ENCODE measurements around the gene HAPLN2. TPM values are rescaled to one million over a fixed set of nuclear protein-coding genes. Genes with fewer than 3 reads are reported as not detected.

HAPLN2 gene
- total and polyA plus RNA-seq, 12 donors: 0.24 to 6.3 (median 0.81) TPM; not detected in 1

DNA sequence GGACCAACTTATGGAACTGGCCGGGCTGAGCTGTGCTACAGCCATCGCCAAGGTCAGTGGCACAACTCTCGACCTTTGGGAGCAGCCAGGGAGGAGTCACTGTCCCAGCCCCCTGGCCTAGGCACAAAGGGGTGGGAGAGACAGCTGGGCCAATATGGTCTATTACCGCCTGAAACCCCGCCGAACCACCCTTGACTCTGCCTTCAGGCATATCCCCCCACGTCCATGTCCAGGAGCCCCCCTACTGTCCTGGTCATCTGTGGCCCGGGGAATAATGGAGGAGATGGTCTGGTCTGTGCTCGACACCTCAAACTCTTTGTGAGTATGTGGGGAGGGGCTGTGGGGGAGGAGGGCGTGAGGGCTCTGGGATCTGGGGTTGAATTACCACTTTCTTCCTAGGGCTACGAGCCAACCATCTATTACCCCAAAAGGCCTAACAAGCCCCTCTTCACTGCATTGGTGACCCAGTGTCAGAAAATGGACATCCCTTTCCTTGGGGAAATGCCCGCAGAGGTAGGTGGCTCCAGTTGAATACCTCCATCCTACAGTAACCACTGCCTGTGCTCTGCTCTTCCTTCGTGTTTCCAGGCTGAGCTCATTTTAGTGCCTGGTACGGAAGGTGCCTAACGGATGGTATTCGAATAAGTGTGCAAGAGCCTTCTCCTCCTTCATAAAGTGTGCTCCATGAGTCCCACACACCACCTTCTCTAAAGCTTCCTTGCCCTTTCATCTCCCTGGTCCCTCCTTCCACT is 26.9 kb upstream of the HAPLN2 start:
- H3K36me3 ChIP-seq: peaks cover 0 to 49% (median 19%) of the 10 kb centered on the region in 9 donors
- intact Hi-C loops (cut with DNase I): loop anchor here in 5 of 10 donors (5.0 to 10.0 kb wide), 5 partner anchors 85 to 140 kb away; partner anchors contain the start of gene MEF2D (in 1 of the 5)
- H3K27ac ChIP-seq: peak overlapping the region; percentile 74 to 92 (median 86)
- WGBS, 2 donors: 54 to 57% methylated on average over 16 of the region's 16 CpGs
- peak overlapping the region; percentile 59 to 97 (median 81) for H3K4me3 ChIP-seq
- DNase-seq (no peak), ATAC-seq (peak in 3 of 8 donors; percentile 4 to 54 (median 36))
- TF ChIP-seq, protein P1, sequence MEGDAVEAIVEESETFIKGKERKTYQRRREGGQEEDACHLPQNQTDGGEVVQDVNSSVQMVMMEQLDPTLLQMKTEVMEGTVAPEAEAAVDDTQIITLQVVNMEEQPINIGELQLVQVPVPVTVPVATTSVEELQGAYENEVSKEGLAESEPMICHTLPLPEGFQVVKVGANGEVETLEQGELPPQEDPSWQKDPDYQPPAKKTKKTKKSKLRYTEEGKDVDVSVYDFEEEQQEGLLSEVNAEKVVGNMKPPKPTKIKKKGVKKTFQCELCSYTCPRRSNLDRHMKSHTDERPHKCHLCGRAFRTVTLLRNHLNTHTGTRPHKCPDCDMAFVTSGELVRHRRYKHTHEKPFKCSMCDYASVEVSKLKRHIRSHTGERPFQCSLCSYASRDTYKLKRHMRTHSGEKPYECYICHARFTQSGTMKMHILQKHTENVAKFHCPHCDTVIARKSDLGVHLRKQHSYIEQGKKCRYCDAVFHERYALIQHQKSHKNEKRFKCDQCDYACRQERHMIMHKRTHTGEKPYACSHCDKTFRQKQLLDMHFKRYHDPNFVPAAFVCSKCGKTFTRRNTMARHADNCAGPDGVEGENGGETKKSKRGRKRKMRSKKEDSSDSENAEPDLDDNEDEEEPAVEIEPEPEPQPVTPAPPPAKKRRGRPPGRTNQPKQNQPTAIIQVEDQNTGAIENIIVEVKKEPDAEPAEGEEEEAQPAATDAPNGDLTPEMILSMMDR (IDR thresholded peaks at IDR 0.05): no peak
- no peaks in the 10 kb centered on the region for H3K9me3 ChIP-seq
- H3K4me1 ChIP-seq: peaks cover 3 to 19% (median 13%) of the 10 kb centered on the region in 9 donors
- H3K27me3 ChIP-seq: no peaks in the 10 kb centered on the region

DNA sequence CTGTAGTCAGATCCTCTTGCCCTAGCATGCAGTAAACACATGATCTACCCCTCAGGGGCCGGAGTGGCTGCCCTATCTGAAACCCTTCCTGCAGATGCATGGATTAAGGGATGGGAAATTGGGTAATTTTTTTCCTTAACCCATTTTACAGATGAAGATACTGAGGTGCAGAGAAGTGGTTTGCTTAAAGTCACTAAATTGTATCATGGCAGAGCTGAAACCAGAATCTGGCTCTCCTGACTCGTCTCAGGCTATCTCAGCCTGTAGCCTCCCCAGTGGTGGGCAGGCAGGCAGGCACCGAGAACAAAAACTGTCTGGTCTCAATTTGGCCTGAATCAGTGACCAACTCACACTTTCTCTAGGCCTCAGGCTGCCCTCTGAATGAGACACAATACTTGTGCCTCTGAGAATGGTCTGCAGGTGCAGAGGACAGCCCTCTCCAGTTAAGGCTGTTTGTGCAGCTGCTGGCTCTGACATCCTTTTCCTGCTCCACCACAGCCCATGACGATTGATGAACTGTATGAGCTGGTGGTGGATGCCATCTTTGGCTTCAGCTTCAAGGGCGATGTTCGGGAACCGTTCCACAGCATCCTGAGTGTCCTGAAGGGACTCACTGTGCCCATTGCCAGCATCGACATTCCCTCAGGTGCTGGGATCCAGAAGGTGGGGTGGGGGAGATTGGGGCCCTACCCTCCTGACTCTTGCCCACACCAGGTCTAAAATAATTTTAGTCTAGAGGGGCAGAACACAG is 26.1 kb upstream of the HAPLN2 start:
- peaks cover 0 to 56% (median 22%) of the 10 kb centered on the region in 9 donors for H3K36me3 ChIP-seq
- peaks cover 3 to 19% (median 13%) of the 10 kb centered on the region in 9 donors for H3K4me1 ChIP-seq
- H3K27ac ChIP-seq: no peak overlapping the region
- H3K9me3 ChIP-seq: no peaks in the 10 kb centered on the region
- TF ChIP-seq, protein P1 (IDR thresholded peaks at IDR 0.05): no peak
- DNase-seq (no peak), ATAC-seq (no peak)
- WGBS, 2 donors: 81 to 88% methylated on average over 8 of the region's 8 CpGs
- intact Hi-C loops (cut with DNase I): loop anchor here in 5 of 10 donors (5.0 to 10.0 kb wide), 5 partner anchors 86 to 141 kb away; partner anchors contain the start of gene MEF2D (in 1 of the 5)
- H3K4me3 ChIP-seq: peak overlapping the region in 1 of 10 donors; percentile 87
- no peaks in the 10 kb centered on the region for H3K27me3 ChIP-seq

DNA sequence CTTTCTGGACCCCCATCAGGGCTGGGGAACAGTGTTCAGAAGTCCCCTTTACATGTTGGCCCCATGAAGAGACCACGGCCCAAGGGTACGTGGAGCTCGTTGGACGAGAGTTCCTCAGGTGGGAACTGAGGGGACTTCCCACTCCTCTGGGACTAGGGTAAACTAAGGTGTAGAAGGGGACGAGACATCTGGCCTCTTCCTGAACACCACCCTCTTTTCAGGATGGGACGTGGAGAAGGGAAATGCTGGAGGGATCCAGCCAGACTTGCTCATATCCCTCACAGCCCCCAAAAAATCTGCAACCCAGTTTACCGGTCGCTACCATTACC is 25.6 kb upstream of the HAPLN2 start:
- no peaks in the 10 kb centered on the region for H3K27me3 ChIP-seq
- H3K4me1 ChIP-seq: peaks cover 3 to 19% (median 13%) of the 10 kb centered on the region in 9 donors
- no peak overlapping the region for H3K4me3 ChIP-seq
- no peaks in the 10 kb centered on the region for H3K9me3 ChIP-seq
- TF ChIP-seq, protein P1 (IDR thresholded peaks at IDR 0.05): no peak
- H3K27ac ChIP-seq: no peak overlapping the region
- no peak for ATAC-seq
- H3K36me3 ChIP-seq: peaks cover 0 to 62% (median 25%) of the 10 kb centered on the region in 9 donors
- intact Hi-C loops (cut with DNase I): loop anchor here in 5 of 10 donors (5.0 to 10.0 kb wide), 5 partner anchors 86 to 141 kb away; partner anchors contain the start of gene MEF2D (in 1 of the 5)
- no peak for DNase-seq
- 90 to 93% methylated on average over 8 of the region's 8 CpGs for WGBS, 2 donors

DNA sequence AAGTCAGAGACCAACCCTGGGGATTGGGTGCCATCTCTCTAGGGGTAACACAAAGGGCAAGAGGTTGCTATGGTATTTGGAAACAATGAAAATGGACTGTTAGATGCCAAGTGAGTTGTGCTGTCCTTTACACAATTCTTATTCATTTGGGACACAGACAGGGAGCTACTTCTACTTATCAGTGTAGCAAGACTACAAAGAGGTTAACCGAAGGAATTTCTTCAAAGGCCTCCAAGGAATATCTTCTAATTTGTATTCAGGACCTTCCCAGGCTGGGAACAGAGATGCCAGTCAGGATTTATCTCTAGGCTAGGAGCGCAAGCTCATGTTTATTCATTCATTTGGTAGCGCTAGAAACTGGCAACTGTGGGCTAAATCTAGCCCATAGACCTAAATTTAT is 25.0 kb upstream of the HAPLN2 start:
- ATAC-seq (no peak), DNase-seq (no peak)
- H3K27me3 ChIP-seq: no peaks in the 10 kb centered on the region
- peaks cover 3 to 19% (median 13%) of the 10 kb centered on the region in 9 donors for H3K4me1 ChIP-seq
- H3K27ac ChIP-seq: no peak overlapping the region
- 76 to 79% methylated on average over 3 of the region's 3 CpGs for WGBS, 2 donors
- intact Hi-C loops (cut with DNase I): loop anchor here in 5 of 10 donors (5.0 to 10.0 kb wide), 5 partner anchors 87 to 142 kb away; partner anchors contain the start of gene MEF2D (in 1 of the 5)
- TF ChIP-seq, protein P1 (IDR thresholded peaks at IDR 0.05): no peak
- H3K4me3 ChIP-seq: no peak overlapping the region
- H3K36me3 ChIP-seq: peaks cover 0 to 67% (median 25%) of the 10 kb centered on the region in 9 donors
- no peaks in the 10 kb centered on the region for H3K9me3 ChIP-seq

Measured in heart right ventricle (tissue), 16 donors.